ENCODE results near the gene ETV7.

- TF ChIP-seq JUND (IDR thresholded peaks at IDR 0.05) = no peak
- TF ChIP-seq CTCF (IDR thresholded peaks at IDR 0.05; ENCODE audit: low read depth, low read length, missing input control) = no peak
- TF ChIP-seq YY1 (IDR thresholded peaks at IDR 0.05) = no peak
- no peak for TF ChIP-seq REST (IDR thresholded peaks at IDR 0.05)
Measured at GRCh38 chr6:36367743-36368142, 19.7 kb downstream of the ETV7 start.

Data from liver (tissue), 3 donors.